ENCODE measurements around the gene ARHGAP6. TPM values are rescaled to one million over a fixed set of nuclear protein-coding genes. Genes with fewer than 3 reads are reported as not detected.
A peak's percentile ranks its signal among the peaks of the same experiment; 100 is the strongest.

The ARHGAP6 gene
- total RNA-seq, 1 donor from 2014 or later = 5.1 TPM

- DNase-seq (ENCODE audit: low spot score) = no peak
Observed at GRCh38 chrX:11109968-11110367, 555.8 kb downstream of the ARHGAP6 start.

GRCh38 chrX:11108253-11108941 lies 557.3 kb downstream of the ARHGAP6 start:
- DNase-seq (ENCODE audit: low spot score) = no peak

- no peak for DNase-seq (ENCODE audit: low spot score)
Observed at GRCh38 chrX:11105080-11105479, 560.6 kb downstream of the ARHGAP6 start.

- DNase-seq (ENCODE audit: low spot score) = no peak
Observed at GRCh38 chrX:11103751-11104150, 562.0 kb downstream of the ARHGAP6 start.

- DNase-seq (ENCODE audit: low spot score) = no peak
Observed at GRCh38 chrX:11103006-11103405, 562.7 kb downstream of the ARHGAP6 start.

GRCh38 chrX:11100281-11101035 lies 565.3 kb downstream of the ARHGAP6 start:
- peak; percentile 42 for DNase-seq (ENCODE audit: low spot score)

- DNase-seq (ENCODE audit: low spot score) = no peak
Observed at GRCh38 chrX:11099465-11099864, 566.3 kb downstream of the ARHGAP6 start.

GRCh38 chrX:11097933-11098332 lies 567.8 kb downstream of the ARHGAP6 start:
- no peak for DNase-seq (ENCODE audit: low spot score)

GRCh38 chrX:11089802-11090201 lies 575.9 kb downstream of the ARHGAP6 start:
- no peak for DNase-seq (ENCODE audit: low spot score)

Other genes with a start within 250 kb of the ARHGAP6 start
- gene MSL3, start 92.3 kb upstream of the ARHGAP6 start, total RNA-seq (ENCODE audit: insufficient read depth, low replicate concordance) = 25.0 TPM